K562 (cell line): Measurements from ENCODE around the gene THAP8. TPM values are rescaled to one million over a fixed set of nuclear protein-coding genes. Genes with fewer than 3 reads are reported as not detected.

Experiments used
- BCOR ChIP-seq: fragments of 450-650 bp; IDR thresholded peaks from 2 replicates; pipeline ENCODE4 v1.6.1; 2016
- CC2D1A ChIP-seq: fragments of 450-650 bp; IDR thresholded peaks from 2 replicates; pipeline ENCODE4 v1.6.1; 2017; ENCODE audit warnings: mild to moderate bottlenecking
- EHMT2 ChIP-seq: fragments of 450-650 bp; IDR thresholded peaks from 2 replicates; pipeline ENCODE4 v1.6.1; 2018; ENCODE audit warnings: antibody characterized with exemption
- EP300 ChIP-seq: IDR thresholded peaks from 2 replicates; pipeline ENCODE4 v1.6.1; 2012; ENCODE audit warnings: low read length, improper control_type of control experiment
- FOXJ3 ChIP-seq: sonication (generic); formaldehyde crosslinking; IDR thresholded peaks from 2 replicates; pipeline ENCODE4 v1.4.0; 2020; ENCODE audit warnings: mild to moderate bottlenecking, missing genetic modification reagents
- GATA2 ChIP-seq: sonication (generic); formaldehyde crosslinking; IDR thresholded peaks from 2 replicates; pipeline ENCODE4 v1.4.0; 2020; ENCODE audit warnings: mild to moderate bottlenecking, missing genetic modification reagents
- HCFC1 ChIP-seq: IDR thresholded peaks from 2 replicates; pipeline ENCODE4 v1.6.1; 2012; ENCODE audit warnings: low read depth, low read length, improper control_type of control experiment
- JUND ChIP-seq, 2 experiments: IDR thresholded peaks; 2 replicates in 1 of 2; 3 replicates in 1 of 2; pipeline ENCODE4 v1.6.1; 2011; ENCODE audit warnings: borderline replicate concordance in 2 of 2, low read depth in 2 of 2, low read length in 2 of 2, improper control_type of control experiment in 1 of 2, missing biosample characterization in 1 of 2, missing genetic modification characterization in 1 of 2, missing genetic modification reagents in 1 of 2
- KLF13 ChIP-seq: fragments of 450-650 bp; IDR thresholded peaks from 2 replicates; pipeline ENCODE4 v1.6.1; 2016; ENCODE audit warnings: missing genetic modification characterization, low read depth, mild to moderate bottlenecking, missing compliant biosample characterization, moderate library complexity, borderline replicate concordance
- MCM3 ChIP-seq: fragments of 450-650 bp; IDR thresholded peaks from 2 replicates; pipeline ENCODE4 v1.6.1; 2016
- MTA3 ChIP-seq: fragments of 450-650 bp; formaldehyde crosslinking; IDR thresholded peaks from 2 replicates; pipeline ENCODE4 v1.6.1; 2017; ENCODE audit warnings: mild to moderate bottlenecking, borderline replicate concordance
- TBP ChIP-seq: optimal IDR thresholded peaks from 2 replicates; pipeline ENCODE3; 2011; ENCODE audit warnings: low read depth, low read length, improper control_type of control experiment
- TRIM24 ChIP-seq, 2 experiments: fragments of 450-650 bp; IDR thresholded peaks; 2 replicates each; pipeline ENCODE4 v1.6.1; 2016
- ZNF695 ChIP-seq: fragments of 450-650 bp; formaldehyde crosslinking; IDR thresholded peaks from 2 replicates; pipeline ENCODE4 v1.4.0; 2020; ENCODE audit warnings: mild to moderate bottlenecking, moderate library complexity
- ZNF79 ChIP-seq: fragments of 250-450 bp; sonication (Bioruptor Pico); IDR thresholded peaks from 2 replicates; pipeline ENCODE4 v1.4.0; 2020; ENCODE audit warnings: low read depth, mild to moderate bottlenecking, moderate library complexity
- polyA plus RNA-seq, 8 experiments: library from polyadenylated mRNA; depleted of rRNA in 4 of 8; stranded (reverse) in 5 of 8; unstranded in 3 of 8; fragments of >200 nt; fragmentation: Nextera tagmentation in 2 of 8; fragmentation: Illumina TruSeq in 1 of 8; extraction: Ambion mirVana in 2 of 8; extraction: Trizol in 1 of 8; gene quantifications; 2 replicates each; pipeline versions ENCODE4 v1.2.1 to v1.2.3, GENCODE V29; 2011 to 2014; ENCODE audit warnings: inconsistent platforms in 1 of 8, missing spikeins in 1 of 8
- total RNA-seq, 7 experiments: library from RNA; depleted of rRNA in 6 of 7; stranded (reverse); fragments of >200 nt in 6 of 7; fragmentation: Illumina TruSeq in 2 of 7; extraction: Trizol in 2 of 7; gene quantifications; 2 replicates each; pipeline versions ENCODE4 v1.2.1 to v1.2.3, GENCODE V29; 2011 to 2021; ENCODE audit warnings: low replicate concordance in 1 of 7
- TF ChIP-seq, protein P1 (sequence below): sonication (generic); formaldehyde crosslinking; IDR thresholded peaks from 2 replicates; pipeline ENCODE4 v1.8.1; 2022; ENCODE audit warnings: missing genetic modification reagents
- TF ChIP-seq, protein P2 (sequence below): fragments of 450-650 bp; formaldehyde crosslinking; IDR thresholded peaks from 2 replicates; pipeline ENCODE4 v1.4.0; 2022; ENCODE audit warnings: mild to moderate bottlenecking, moderate library complexity
- TF ChIP-seq, protein P3 (sequence below): IDR thresholded peaks from 2 replicates; pipeline ENCODE4 v1.6.1; 2011; ENCODE audit warnings: borderline replicate concordance, low read depth, mild to moderate bottlenecking, moderate library complexity, low read length; ENCODE audit not compliant: insufficient read depth, poor library complexity, severe bottlenecking
- TF ChIP-seq, protein P4 (sequence below): sonication (generic); formaldehyde crosslinking; IDR thresholded peaks from 2 replicates; pipeline ENCODE4 v1.8.1; 2023; ENCODE audit warnings: mild to moderate bottlenecking, missing genetic modification reagents
- TF ChIP-seq, protein P5 (sequence below), 2 experiments: fragments of 250-450 bp in 1 of 2; fragments of 450-650 bp in 1 of 2; sonication (Bioruptor Pico) in 1 of 2; IDR thresholded peaks; 2 replicates each; pipeline versions ENCODE4 v1.6.1 to v1.8.0; 2016 to 2021; ENCODE audit warnings: mild to moderate bottlenecking in 2 of 2, moderate library complexity in 2 of 2, missing compliant biosample characterization in 1 of 2, missing genetic modification characterization in 1 of 2

The THAP8 gene
- total and polyA plus RNA-seq, 9 of the 15 experiments (the other 6 are each of a cell fraction or from before 2014, with no cell fraction given): 0.11 to 2.0 (median 0.94) TPM

DNA sequence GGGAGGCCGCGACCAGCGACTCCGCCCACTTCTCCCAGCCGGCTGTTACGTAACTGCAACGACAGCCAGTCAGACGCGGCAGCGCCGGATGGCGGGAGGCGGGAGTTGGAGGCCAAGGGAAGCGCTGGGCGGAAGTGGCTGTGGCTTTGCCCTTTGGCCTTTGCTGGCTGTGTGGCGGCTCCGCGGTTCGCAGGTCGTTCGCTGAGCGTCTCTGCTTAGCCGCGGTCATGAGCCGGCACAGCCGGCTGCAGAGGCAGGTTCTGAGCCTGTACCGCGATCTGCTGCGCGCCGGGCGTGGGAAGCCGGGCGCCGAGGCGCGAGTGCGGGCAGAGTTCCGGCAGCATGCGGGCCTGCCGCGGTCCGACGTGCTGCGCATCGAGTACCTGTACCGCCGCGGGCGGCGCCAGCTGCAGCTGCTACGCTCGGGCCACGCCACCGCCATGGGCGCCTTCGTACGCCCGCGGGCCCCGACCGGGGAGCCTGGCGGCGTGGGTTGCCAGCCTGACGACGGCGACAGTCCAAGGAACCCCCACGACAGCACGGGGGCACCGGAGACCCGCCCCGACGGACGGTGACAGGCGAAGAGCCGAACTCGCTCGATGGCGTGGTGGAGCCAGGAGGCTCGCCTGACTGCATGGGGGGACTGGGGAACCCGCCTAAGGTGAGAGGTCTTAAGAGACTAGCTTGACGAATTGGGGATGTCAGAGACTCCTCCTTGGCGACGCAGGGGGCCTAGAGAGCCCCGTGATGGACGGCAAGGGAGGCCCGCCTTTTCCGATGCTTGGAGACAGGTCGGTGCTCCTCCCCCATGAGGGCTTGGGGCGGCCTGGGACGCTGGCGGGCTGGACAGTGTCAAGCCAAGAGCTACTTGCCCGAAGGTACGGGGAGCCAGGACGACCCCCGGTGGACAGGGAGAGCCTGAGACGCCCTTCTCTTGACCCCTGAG, 58.8 kb downstream of the THAP8 start, which contains the start of gene SDHAF1 (continued):
- peak in 1 of 2 experiments; percentile 74; a peak in 2 of 4 replicates for TF ChIP-seq TRIM24 (IDR thresholded peaks at IDR 0.05)
- 0 out of 2 replicates have a peak, but pooled peaks have one; percentile 7 for TF ChIP-seq BCOR
- TF ChIP-seq KLF13 (tag): no peak
- TF ChIP-seq HCFC1: peak; percentile 69
- TF ChIP-seq CC2D1A: no peak
- TF ChIP-seq, protein P1, sequence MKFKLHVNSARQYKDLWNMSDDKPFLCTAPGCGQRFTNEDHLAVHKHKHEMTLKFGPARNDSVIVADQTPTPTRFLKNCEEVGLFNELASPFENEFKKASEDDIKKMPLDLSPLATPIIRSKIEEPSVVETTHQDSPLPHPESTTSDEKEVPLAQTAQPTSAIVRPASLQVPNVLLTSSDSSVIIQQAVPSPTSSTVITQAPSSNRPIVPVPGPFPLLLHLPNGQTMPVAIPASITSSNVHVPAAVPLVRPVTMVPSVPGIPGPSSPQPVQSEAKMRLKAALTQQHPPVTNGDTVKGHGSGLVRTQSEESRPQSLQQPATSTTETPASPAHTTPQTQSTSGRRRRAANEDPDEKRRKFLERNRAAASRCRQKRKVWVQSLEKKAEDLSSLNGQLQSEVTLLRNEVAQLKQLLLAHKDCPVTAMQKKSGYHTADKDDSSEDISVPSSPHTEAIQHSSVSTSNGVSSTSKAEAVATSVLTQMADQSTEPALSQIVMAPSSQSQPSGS (CRISPR knock-in tag): no peak
- no peak for TF ChIP-seq EP300
- TF ChIP-seq TBP: peak; percentile 77
- TF ChIP-seq, protein P2, sequence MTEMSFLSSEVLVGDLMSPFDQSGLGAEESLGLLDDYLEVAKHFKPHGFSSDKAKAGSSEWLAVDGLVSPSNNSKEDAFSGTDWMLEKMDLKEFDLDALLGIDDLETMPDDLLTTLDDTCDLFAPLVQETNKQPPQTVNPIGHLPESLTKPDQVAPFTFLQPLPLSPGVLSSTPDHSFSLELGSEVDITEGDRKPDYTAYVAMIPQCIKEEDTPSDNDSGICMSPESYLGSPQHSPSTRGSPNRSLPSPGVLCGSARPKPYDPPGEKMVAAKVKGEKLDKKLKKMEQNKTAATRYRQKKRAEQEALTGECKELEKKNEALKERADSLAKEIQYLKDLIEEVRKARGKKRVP (CRISPR knock-in tag): no peak
- no peak for TF ChIP-seq FOXJ3 (CRISPR knock-in tag)
- TF ChIP-seq, protein P3, sequence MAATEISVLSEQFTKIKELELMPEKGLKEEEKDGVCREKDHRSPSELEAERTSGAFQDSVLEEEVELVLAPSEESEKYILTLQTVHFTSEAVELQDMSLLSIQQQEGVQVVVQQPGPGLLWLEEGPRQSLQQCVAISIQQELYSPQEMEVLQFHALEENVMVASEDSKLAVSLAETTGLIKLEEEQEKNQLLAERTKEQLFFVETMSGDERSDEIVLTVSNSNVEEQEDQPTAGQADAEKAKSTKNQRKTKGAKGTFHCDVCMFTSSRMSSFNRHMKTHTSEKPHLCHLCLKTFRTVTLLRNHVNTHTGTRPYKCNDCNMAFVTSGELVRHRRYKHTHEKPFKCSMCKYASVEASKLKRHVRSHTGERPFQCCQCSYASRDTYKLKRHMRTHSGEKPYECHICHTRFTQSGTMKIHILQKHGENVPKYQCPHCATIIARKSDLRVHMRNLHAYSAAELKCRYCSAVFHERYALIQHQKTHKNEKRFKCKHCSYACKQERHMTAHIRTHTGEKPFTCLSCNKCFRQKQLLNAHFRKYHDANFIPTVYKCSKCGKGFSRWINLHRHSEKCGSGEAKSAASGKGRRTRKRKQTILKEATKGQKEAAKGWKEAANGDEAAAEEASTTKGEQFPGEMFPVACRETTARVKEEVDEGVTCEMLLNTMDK: peak; percentile 62
- peak; percentile 92; the same call in 1 of the 2 replicates for TF ChIP-seq MTA3
- TF ChIP-seq JUND (IDR thresholded peaks at IDR 0.05; ENCODE audit: borderline replicate concordance, low read depth, low read length): peak; percentile 54; the same call in 1 of the 2 replicates
- TF ChIP-seq JUND (tag; IDR thresholded peaks at IDR 0.05; ENCODE audit: borderline replicate concordance, low read depth, low read length): no peak; the same call in 2 of the 3 replicates
- no peak for TF ChIP-seq GATA2
- TF ChIP-seq, protein P4, sequence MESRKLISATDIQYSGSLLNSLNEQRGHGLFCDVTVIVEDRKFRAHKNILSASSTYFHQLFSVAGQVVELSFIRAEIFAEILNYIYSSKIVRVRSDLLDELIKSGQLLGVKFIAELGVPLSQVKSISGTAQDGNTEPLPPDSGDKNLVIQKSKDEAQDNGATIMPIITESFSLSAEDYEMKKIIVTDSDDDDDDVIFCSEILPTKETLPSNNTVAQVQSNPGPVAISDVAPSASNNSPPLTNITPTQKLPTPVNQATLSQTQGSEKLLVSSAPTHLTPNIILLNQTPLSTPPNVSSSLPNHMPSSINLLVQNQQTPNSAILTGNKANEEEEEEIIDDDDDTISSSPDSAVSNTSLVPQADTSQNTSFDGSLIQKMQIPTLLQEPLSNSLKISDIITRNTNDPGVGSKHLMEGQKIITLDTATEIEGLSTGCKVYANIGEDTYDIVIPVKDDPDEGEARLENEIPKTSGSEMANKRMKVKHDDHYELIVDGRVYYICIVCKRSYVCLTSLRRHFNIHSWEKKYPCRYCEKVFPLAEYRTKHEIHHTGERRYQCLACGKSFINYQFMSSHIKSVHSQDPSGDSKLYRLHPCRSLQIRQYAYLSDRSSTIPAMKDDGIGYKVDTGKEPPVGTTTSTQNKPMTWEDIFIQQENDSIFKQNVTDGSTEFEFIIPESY (CRISPR knock-in tag): no peak; the same call in 1 of the 2 replicates
- TF ChIP-seq, protein P5, sequence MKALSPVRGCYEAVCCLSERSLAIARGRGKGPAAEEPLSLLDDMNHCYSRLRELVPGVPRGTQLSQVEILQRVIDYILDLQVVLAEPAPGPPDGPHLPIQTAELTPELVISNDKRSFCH (CRISPR knock-in tag; IDR thresholded peaks at IDR 0.05): no peak
- TF ChIP-seq, protein P5 (tag; IDR thresholded peaks at IDR 0.05): peak; percentile 87
- TF ChIP-seq ZNF79 (CRISPR knock-in tag): no peak
- no peak for TF ChIP-seq ZNF695
- TF ChIP-seq MCM3: no peak
- TF ChIP-seq EHMT2: no peak
